NK-92 treated with Interleukin-12 subunit alpha and Interleukin-12 subunit beta, amount 100 ng/mL, for 24 hours (cell line): Measurements from ENCODE around the gene LIPT1.
"Not testable (repeated sequence)": the region's sequence is repeated elsewhere in the genome, so short reads cannot be mapped to it uniquely, and the experiment has no call there.

Source experiments
- DNase-seq: peaks from one replicate; lab custom pipeline; 2025; lab: John Stamatoyannopoulos, UW

The LIPT1 gene

DNA sequence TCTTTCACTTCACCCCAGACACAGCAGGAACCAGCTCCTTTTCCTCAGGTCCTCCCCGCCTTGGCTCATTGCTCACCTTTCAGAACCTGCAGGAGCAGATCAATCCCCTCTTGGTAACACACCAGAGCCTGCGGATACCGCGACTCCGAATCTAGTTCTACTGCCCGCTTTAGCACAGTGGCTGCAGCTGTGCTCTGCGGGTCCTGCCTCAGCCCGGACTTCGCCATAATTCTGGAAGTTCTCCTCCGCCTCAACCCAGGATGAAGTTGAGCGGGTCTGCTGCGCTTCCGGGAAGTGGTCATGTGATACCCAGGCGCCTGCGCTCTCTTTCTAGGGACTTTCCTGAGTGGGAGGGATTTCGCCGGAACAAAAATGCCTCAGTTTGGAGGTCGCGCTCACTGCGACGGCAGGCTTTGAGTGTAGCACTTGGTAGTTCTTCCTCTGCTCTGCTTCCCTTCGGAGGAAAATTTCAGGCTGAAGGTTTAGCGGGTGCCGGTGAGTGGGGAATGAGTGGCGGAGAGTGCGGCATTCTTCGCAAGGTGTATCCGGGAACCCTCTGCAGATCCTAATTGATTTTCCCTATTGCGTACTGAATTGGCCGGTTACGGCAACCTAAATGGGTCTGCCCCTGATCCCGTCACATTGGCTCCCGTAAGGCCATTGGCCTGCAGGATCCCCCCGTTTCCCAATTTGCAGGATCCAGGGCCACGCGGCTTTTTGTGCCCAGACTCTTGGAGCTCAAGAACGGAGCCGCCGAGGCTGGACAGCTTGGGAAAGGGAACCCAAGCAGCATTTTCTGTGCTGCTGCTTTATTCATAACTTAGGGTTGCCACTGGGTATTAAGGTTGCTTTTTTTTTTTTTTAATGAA is 26.2 kb downstream of the LIPT1 start, which contains the start of the genes MITD1 and MRPL30:
Gene MITD1 (minus strand): TSS at position 304 of the 869 bp plus-strand sequence. CDS start 77 bp downstream, at position 227.
Gene MRPL30 (plus strand): TSS at position 430 of the 869 bp plus-strand sequence. CDS start 5,020 bp downstream, outside the sequence.
- DNase-seq = peak; percentile 82

DNA sequence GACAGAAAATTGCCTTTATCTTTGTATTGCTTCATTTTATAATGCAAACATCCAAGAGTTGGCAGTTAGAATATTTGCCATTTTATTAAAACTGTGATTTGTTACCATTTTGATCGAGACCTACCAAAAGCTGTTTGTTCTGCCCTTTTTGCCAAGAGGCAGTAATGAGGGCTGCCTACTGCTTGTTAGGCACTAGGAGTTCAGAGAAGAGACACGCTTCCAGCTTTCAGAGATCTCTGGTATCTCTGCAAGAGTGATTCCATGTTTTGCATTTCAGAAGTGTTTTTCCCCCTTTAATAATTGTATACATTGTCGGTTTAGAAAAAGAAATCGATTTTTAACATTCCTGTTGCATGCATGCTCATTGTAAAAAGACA is 26.8 kb downstream of the LIPT1 start:
- DNase-seq = no peak

DNA sequence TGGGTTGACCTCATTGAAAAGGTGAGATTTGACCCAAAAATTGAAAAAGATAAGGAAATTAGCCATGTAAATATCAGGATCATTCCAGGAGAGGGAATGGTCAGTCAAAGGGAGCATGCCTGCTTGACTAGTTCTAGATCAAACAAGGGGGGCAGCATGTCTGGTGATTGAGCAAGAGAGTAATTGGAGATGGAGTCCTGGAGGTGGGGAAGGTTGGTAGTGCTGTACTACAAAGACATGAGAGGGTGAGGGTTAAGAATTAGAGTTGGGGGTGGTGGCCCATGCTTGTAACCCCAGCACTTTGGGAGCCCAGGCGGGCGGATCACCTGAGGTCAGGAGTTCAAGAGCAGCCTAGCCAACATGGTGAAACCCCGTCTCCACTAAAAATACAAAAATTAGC is 28.3 kb downstream of the LIPT1 start:
- DNase-seq = no peak

DNA sequence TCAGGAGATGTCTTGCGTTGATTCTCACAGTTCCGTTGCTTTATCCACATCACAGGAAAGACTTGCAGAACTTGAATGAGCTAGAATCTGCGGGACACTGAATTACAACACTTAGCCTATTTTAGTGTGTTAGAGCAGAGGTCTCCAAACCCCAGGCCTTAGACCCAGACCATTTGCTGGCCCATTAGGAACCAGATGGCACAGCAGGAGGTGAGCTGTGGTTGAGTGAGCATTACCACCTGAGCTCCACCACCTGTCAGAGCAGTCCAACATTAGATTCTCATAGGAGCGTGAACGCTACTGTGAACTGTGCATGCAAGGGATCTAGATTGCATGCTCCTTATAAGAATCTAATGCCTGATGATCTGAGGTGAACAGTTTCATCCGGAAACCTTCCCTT is 30.0 kb downstream of the LIPT1 start:
- DNase-seq = no peak

DNA sequence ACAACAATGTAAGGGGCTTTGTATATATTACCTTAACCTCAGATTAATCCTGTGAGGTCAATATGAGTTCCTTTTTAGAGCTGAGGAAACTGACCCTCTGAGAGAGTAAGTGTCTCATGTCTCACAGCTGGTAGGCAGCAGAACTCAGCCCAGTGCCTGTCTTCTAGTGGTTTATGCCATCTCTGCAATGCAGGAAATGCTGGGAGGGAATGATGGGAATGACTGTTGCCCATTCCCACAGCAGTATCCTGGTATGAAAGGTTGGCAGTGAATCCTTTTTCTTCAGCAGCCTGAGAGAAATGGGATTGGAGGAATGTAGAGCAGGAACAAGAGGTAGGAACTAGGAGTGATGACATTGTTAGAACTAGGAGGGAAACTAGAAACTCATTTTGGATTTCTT is 32.2 kb downstream of the LIPT1 start:
- DNase-seq = no peak

DNA sequence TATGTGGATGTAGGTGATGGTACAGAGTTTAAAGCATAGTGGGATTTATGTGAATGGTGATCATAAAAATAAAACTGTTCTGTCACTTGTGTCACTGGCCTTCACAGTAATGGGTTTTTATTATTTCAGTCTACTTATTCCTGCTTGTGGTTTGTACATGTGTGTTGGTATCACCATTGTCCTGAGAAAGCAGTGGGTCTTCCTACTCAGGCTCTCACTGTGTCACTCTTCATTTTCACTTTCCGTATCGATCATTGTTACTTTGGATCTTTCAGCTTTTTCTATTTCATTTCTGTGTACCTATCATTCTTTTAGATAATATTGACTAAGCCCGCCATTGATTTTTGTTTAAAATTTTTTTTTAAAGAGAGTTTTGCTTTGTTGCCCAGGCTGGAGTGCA is 33.6 kb downstream of the LIPT1 start:
- DNase-seq = no peak

DNA sequence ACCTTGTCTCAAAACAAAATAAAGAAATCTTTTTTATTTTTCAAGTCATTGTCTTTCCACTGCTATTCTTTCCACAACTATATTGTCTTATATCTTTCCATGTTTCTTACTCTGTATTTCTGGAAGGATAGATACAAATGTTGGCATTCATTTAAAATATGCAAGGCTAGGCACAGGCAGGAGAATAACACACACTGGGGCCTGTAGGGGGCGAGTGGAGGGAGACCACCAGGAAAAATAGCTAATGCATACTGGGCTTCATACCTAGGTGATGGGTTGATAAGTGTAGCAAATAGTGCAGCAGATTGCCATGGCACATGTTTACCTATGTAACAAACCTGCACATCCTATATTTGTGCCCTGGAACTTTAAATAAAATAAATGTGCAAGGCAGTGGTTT is 35.8 kb downstream of the LIPT1 start:
- DNase-seq = no peak

DNA sequence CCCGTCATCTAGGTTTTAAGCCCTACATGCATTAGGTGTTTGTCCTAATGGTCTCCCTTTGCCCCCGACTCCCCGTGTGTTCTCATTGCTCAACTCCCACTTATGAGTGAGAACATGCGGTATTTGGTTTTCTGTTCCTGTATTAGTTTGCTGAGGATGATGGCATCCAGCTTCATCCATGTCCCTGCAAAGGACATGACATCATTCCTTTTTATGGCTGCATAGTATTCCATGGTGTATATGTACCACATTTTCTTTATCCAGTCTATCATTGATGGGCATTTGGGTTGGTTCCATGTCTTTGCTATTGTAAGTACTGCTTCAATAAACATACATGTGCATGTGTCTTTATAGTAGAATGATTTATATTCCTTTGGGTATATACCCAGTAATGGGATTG is 37.6 kb downstream of the LIPT1 start:
- DNase-seq = not testable (repeated sequence)

DNA sequence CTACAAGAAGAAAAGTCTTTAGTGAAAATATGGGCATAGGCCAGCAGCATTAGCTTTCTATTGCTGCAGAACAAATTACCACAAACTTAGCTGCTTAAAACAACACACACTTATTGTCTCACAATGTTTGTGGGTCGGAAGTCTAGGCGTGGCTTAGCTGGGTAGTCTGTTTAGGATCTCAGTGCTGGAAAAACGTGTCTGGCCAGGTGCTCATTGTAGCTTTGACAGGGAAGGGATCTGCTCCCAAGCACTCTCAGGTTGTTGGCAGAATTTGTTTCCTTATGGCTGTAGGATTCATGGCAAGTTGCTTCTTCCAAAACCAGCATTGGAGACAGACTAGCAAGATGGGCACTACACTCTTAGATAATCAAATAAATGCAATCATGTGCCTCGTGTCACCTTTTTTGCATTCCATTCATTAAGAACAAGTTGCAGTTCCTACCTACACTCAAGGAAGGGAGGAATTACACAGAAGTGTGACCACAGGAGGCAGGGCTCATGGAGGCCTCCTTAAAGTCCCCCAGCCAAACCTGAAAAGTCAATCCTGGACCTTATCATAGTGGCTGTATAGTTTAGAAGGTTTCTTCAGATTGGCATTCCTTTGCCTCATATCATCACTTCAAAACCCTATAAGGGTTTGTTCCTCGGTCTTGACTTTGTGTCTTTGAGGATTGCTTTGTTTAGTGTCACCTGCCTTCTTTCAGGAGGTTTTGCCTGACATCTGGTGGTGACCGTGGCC is 43.5 kb downstream of the LIPT1 start:
- DNase-seq = no peak

DNA sequence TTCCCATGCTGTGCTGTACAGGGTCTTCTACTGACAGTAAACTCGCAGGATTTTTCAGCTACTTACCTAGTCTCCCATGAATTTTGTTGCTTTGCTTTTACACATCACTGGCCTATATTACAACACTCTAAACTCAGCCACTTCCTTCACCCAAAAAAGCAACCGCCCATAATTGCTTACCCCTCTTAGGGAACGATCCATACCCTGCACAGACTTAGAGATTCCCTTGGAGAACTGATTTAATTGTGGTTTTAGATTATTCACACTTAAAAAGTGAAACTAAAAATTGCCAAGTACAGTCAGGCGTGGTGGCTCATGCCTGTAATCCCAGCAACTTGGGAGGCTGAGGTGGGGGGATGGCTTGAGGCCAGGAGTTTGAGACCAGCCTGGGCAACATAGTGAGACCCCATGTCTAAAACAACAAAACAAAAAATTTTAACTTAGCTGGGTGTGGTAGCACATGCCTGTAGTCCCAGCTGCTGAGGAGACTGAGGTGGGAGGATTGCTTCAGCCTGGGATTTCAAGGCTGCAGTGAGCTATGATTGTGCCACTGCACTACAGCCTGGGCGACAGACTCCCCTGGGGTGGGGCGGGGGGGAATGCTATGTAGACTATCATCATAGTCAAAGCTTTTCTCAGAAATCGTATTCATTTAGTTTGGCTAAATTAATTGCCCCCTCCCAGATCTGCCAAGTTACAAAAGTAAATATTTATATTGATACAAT is 45.5 kb downstream of the LIPT1 start:
- DNase-seq = no peak

DNA sequence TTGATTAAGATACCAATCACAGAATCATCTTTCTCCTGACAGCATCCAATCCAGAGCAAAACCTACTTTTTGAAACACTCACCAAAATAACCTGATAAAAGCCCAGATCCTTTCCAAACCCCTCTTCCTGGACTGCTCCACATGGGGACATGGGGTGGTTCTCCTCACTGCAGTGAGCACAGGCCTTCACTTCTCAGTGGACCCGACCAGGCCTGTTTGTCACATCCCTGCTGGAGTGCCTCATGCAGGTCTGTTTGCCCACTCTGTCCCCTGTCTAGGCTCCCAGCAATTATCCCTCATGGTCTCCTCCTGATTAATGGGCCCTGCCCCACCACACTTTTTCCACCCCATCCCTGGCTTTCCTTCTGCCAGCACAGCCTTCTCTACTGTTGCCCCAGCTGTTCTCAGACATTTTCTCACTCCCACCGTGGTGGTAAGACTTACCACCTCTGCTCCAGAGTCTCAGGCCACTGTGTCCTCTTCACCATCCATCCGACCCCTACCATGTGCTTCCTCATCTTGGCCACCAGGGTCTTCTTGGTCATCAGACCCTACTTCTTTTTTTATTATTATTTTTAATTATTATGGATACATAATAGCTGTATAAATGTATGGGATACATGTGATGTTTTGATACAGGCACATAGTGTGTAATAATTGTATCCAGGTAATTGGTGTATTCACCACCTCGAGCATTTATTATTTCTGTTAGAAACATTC is 47.4 kb downstream of the LIPT1 start:
- DNase-seq = no peak

DNA sequence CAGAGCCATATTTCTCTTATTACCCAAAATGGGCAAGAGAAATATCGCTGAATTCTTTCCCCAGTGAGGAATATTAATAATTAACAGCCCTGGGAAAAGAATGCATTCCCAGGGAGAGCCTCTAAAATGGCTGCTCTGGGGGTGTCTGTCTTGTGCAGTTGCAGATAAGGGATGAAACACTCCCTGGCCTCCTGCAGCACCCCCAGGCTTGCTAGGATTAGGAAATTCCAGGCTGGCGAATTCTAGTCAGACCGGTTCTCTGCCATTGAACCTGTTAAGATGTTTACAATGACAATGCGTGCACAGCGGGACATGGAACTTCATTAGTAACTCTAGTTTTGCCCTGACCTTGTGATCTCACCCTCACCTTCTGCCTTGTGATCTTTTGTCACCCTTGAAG is 50.7 kb downstream of the LIPT1 start:
- no peak for DNase-seq
